Subcutaneous abdominal adipose tissue (tissue), 5 donors: ENCODE data around the gene PPARD.
A peak's percentile ranks its signal among the peaks of the same experiment; 100 is the strongest.

Source experiments
- H3K27ac ChIP-seq: one replicate; pipeline ENCODE4 v1.7.0; 2013; ENCODE audit warnings: low read depth, mild to moderate bottlenecking, inconsistent platforms, low read length, moderate library complexity
- H3K27me3 ChIP-seq, 5 donors: one replicate each; pipeline ENCODE4 v1.7.0; 2013; ENCODE audit warnings: low read length in 5 of 5, inconsistent platforms in 1 of 5; ENCODE audit not compliant: control insufficient read depth in 5 of 5, insufficient read depth in 4 of 5
- H3K36me3 ChIP-seq, 5 donors: one replicate each; pipeline ENCODE4 v1.7.0; 2013; ENCODE audit warnings: low read length in 5 of 5; ENCODE audit not compliant: control insufficient read depth in 5 of 5, insufficient read depth in 5 of 5
- H3K4me1 ChIP-seq, 5 donors: one replicate each; pipeline ENCODE4 v1.7.0; 2013; ENCODE audit warnings: low read length in 5 of 5, mild to moderate bottlenecking in 3 of 5, moderate library complexity in 1 of 5; ENCODE audit not compliant: control insufficient read depth in 5 of 5, insufficient read depth in 5 of 5
- H3K4me3 ChIP-seq, 5 donors: one replicate each; pipeline ENCODE4 v1.7.0; 2013; ENCODE audit warnings: low read length in 5 of 5, low read depth in 1 of 5
- H3K9ac ChIP-seq, 5 donors: one replicate each; pipeline ENCODE4 v1.7.0; 2013; ENCODE audit warnings: low read length in 5 of 5, mild to moderate bottlenecking in 4 of 5, moderate library complexity in 3 of 5
- H3K9me3 ChIP-seq, 5 donors: one replicate each; pipeline ENCODE4 v1.7.0; 2013; ENCODE audit warnings: low read length in 5 of 5; ENCODE audit not compliant: control insufficient read depth in 5 of 5
- donor health status: healthy.
- donor health status: healthy.
- donor health status: healthy.
- donor health status: healthy.
- donor health status: healthy.

The PPARD gene

DNA sequence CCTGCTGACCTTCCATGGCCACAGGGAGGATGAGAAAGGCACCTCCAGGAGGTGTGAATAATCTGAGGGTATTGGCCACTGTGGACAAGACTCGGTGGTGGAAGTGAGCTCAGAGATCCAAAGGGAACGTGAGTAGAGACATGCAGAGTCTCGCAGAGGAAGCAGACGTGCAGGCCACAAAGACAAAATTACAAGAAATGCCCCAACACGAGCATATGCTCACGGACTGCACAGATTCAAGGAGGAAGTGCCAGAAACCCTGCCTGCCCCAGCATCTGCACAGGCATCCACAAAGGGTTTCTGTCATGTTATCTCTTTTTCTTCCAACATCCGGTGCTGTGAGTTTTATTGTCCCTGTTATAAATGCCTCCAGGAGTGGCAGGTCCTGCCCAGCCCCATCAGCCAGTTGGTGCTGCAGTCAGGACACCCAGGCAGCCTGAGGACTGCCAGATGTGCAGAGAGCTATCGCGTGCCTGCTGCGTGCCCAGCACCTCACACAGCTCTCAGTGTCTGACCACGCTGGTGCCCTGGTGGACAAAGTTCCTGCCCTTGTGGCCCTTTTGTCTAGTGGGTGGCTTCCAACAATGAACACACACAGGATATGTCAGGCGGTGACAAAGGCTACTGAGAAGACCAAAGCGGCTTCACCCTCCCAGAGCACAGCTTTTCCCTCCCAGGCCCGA lies 75.8 kb downstream of the PPARD start:
- Histone ChIP-seq H3K27me3 (no peaks in the 10 kb centered on the region), H3K4me3 (no peak overlapping the region), H3K9ac (no peak overlapping the region), H3K27ac (no peak overlapping the region), H3K4me1 (peaks cover 0 to 29% (median 18%) of the 10 kb centered on the region in 5 donors), H3K9me3 (no peaks in the 10 kb centered on the region), H3K36me3 (peaks cover 3 to 48% (median 31%) of the 10 kb centered on the region in 5 donors)

DNA sequence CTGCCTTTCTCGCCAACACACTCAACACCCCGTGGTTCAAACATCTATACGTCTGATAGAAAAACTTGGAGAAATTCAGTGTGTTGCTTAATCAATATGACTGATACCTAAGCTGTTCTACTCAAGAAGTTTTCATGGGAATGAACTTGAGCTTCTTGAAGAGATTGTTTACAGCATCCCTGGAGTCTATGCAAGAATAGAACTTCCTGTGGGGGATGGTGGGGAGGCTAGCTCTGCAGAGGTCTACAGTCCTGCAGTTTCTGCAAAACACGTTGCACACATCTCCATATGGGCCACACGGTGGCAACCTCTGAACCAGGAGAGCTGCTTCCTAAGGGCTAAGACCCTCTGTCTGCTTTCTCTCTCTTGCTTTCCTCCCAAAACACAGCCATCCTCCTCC lies 77.1 kb downstream of the PPARD start:
- no peaks in the 10 kb centered on the region for H3K9me3 ChIP-seq
- no peaks in the 10 kb centered on the region for H3K27me3 ChIP-seq
- no peak overlapping the region for H3K27ac ChIP-seq
- H3K9ac ChIP-seq: no peak overlapping the region
- H3K4me1 ChIP-seq: peaks cover 0 to 29% (median 18%) of the 10 kb centered on the region in 5 donors
- H3K36me3 ChIP-seq: peaks cover 0 to 46% (median 33%) of the 10 kb centered on the region in 5 donors
- H3K4me3 ChIP-seq: no peak overlapping the region

DNA sequence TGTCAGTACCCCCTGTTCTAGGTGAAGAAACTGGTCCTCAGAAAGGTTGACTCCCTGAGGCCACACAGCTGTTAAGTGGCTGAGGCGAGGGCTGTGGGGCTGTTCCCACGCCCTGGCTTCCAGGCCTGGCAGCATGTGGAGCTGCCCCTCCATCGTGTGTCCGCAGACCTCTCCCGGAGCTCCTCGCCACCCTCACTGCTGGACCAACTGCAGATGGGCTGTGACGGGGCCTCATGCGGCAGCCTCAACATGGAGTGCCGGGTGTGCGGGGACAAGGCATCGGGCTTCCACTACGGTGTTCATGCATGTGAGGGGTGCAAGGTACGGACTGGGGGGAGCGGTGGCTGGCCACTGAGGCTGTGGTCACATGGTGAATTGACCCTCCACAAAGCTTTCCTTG lies 77.6 kb downstream of the PPARD start:
- H3K9me3 ChIP-seq: no peaks in the 10 kb centered on the region
- H3K36me3 ChIP-seq: peaks cover 0 to 45% (median 33%) of the 10 kb centered on the region in 5 donors
- H3K27me3 ChIP-seq: no peaks in the 10 kb centered on the region
- no peak overlapping the region for H3K27ac ChIP-seq
- peaks cover 0 to 27% (median 17%) of the 10 kb centered on the region in 5 donors for H3K4me1 ChIP-seq
- no peak overlapping the region for H3K9ac ChIP-seq
- no peak overlapping the region for H3K4me3 ChIP-seq

DNA sequence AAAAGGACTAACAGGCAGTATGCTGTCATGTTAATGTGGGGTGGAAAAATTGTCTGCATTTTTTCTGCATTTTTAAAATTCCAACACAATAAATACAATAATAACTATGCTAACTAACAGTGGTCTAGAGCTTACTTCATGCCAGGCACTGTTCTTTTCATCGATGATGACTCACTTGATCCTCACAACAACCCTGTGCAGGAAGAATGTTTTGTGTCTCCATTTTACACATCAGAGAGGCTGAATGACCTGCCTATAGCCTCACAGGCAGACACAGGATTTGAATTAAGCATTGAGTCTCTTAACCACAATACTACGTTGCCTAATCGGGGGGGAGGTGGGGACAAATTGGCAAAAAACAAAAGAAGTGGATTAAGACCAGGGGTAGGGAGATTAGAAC lies 82.9 kb downstream of the PPARD start:
- H3K36me3 ChIP-seq: peaks cover 0 to 55% (median 43%) of the 10 kb centered on the region in 5 donors
- no peak overlapping the region for H3K27ac ChIP-seq
- no peaks in the 10 kb centered on the region for H3K27me3 ChIP-seq
- peaks cover 0 to 17% (median 14%) of the 10 kb centered on the region in 5 donors for H3K4me1 ChIP-seq
- H3K9ac ChIP-seq: no peak overlapping the region
- H3K4me3 ChIP-seq: no peak overlapping the region
- peaks cover 0 to 16% (median 8%) of the 10 kb centered on the region in 5 donors for H3K9me3 ChIP-seq

DNA sequence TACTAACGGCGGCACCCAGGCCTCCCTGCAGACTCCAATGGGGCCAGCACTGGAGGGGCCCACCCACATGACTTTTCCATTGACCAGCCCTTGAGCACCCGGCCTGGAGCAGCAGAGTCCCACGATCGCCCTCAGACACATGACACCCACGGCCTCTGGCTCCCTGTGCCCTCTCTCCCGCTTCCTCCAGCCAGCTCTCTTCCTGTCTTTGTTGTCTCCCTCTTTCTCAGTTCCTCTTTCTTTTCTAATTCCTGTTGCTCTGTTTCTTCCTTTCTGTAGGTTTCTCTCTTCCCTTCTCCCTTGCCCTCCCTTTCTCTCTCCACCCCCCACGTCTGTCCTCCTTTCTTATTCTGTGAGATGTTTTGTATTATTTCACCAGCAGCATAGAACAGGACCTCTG lies 83.7 kb downstream of the PPARD start:
- no peaks in the 10 kb centered on the region for H3K27me3 ChIP-seq
- H3K9me3 ChIP-seq: peaks cover 0 to 16% (median 8%) of the 10 kb centered on the region in 5 donors
- peaks cover 0 to 17% (median 14%) of the 10 kb centered on the region in 5 donors for H3K4me1 ChIP-seq
- no peak overlapping the region for H3K27ac ChIP-seq
- H3K4me3 ChIP-seq: no peak overlapping the region
- peaks cover 0 to 53% (median 43%) of the 10 kb centered on the region in 5 donors for H3K36me3 ChIP-seq
- no peak overlapping the region for H3K9ac ChIP-seq

DNA sequence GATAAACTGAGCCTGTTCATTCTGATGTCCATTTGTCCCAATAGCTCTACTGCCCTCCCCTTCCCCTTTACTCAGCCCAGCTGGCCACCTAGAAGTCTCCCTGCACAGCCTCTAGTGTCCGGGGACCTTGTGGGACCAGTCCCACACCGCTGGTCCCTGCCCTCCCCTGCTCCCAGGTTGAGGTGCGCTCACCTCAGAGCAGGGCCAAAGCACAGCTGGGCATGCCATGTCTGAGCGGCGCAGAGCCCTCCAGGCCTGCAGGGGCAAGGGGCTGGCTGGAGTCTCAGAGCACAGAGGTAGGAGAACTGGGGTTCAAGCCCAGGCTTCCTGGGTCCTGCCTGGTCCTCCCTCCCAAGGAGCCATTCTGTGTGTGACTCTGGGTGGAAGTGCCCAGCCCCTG lies 85.1 kb downstream of the PPARD start:
- Histone ChIP-seq H3K4me3 (no peak overlapping the region), H3K27me3 (no peaks in the 10 kb centered on the region), H3K27ac (no peak overlapping the region), H3K4me1 (peaks cover 0 to 23% (median 18%) of the 10 kb centered on the region in 5 donors), H3K36me3 (peaks cover 0 to 42% (median 34%) of the 10 kb centered on the region in 5 donors), H3K9ac (no peak overlapping the region), H3K9me3 (peaks cover 0 to 16% (median 8%) of the 10 kb centered on the region in 5 donors)

DNA sequence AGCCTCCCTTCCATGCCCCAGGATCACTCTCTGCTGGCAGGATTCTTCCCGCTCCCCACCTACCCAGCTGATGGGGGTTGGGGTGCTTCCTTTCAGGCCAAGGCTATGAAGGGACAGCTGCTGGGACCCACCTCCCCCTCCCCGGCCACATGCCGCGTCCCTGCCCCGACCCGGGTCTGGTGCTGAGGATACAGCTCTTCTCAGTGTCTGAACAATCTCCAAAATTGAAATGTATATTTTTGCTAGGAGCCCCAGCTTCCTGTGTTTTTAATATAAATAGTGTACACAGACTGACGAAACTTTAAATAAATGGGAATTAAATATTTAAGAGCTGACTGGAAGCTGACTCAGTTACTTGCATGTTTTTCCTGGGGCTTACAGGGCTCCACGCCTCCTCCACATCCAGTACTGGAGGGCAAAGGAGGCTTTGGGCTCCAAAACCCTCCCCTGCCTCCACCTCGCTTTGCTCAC lies 85.5 kb downstream of the PPARD start:
- Histone ChIP-seq H3K36me3 (peaks cover 0 to 40% (median 32%) of the 10 kb centered on the region in 5 donors), H3K9me3 (peaks cover 0 to 16% (median 8%) of the 10 kb centered on the region in 5 donors), H3K27ac (no peak overlapping the region), H3K4me1 (peaks cover 0 to 25% (median 21%) of the 10 kb centered on the region in 5 donors), H3K9ac (no peak overlapping the region), H3K4me3 (no peak overlapping the region), H3K27me3 (no peaks in the 10 kb centered on the region)

DNA sequence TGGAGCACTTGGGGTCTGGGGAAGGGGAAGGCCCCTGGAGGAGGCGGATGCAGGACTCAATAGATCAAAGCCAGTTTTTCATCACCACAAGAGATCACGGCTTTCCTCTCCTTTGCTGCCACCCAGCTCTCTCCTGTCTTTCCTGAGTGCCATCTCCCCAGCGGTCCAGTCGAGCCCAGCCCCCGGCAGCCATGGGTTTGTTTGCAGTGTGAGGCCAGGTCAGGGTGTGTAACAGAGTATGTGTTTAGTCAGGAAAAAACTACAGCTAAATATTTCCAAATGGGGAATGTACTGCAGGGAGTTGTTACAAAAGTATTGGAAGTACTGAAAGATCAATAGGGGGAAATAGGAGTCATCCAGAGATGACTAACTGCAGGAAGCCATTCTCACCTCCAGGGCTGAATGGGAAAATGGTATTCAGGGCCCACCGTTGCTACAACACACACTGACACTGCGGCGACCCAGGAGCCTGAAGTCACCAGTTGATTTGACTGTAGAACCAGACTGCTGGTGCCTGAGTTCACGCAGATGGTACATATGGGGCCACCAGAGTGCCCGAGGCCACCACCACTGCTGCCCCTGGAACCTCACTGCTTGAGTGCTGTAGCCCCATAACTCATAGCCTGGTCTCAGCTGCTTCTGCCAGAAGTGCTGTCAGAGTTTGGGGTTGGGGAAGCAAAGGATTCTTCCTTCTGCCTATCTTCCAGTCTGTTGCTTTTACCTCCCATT lies 86.2 kb downstream of the PPARD start:
- H3K36me3 ChIP-seq: peaks cover 0 to 38% (median 32%) of the 10 kb centered on the region in 5 donors

DNA sequence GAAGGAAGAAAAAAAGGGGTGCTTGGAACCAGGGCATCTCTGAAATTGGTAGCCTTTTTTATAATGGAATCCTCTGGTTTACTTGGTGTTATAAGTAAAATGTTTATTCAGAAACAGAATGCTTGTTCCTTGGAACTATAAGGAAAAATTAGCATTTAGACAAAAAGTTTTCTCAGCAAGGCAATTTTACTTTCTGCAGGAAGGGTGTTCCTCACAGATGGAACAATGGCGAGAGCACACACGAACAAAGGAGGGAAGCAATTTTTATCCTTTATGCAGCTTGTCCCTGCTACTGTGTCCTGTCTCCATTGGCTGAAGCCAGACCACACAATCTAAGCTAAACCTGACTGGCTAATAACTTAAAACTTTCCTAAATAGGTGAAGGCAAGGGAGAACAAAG lies 87.1 kb downstream of the PPARD start:
- Histone ChIP-seq H3K27me3 (no peaks in the 10 kb centered on the region), H3K9ac (no peak overlapping the region)

More for the DNA sequence above, 86.2 kb downstream of the PPARD start:
- H3K4me3 ChIP-seq: peak overlapping the region in 1 of 5 donors; percentile 17
- H3K27me3 ChIP-seq: no peaks in the 10 kb centered on the region
- no peak overlapping the region for H3K27ac ChIP-seq
- peaks cover 0 to 16% (median 8%) of the 10 kb centered on the region in 5 donors for H3K9me3 ChIP-seq
- no peak overlapping the region for H3K9ac ChIP-seq
- peaks cover 0 to 25% (median 21%) of the 10 kb centered on the region in 5 donors for H3K4me1 ChIP-seq

DNA sequence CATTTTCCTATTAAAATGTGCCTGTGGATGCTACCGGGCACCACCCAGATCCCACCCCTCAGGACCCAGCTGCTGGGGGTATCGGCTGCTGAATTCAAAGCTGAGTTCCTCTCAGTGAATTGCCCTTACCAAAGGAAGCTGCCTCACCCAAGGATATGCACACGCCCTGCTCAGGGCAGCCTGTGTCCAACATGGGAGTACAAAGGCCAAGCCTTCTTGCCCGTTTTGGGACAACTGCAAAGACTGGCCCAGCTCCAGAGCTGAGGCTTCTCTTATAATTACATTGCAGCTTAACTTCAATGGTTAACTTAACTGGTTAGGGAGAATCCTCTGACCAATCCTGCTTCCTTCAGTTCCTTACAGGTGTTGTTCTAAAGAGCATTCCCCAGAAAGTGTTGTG lies 89.9 kb downstream of the PPARD start:
- Histone ChIP-seq H3K4me1 (peaks cover 5 to 30% (median 23%) of the 10 kb centered on the region in 5 donors), H3K27me3 (no peaks in the 10 kb centered on the region), H3K9me3 (peaks cover 0 to 16% (median 8%) of the 10 kb centered on the region in 5 donors), H3K36me3 (peaks cover 0 to 4% (median 1%) of the 10 kb centered on the region in 5 donors), H3K9ac (no peak overlapping the region), H3K4me3 (no peak overlapping the region), H3K27ac (no peak overlapping the region)

More for the DNA sequence above, 87.1 kb downstream of the PPARD start:
- Histone ChIP-seq H3K9me3 (peaks cover 0 to 16% (median 8%) of the 10 kb centered on the region in 5 donors), H3K36me3 (peaks cover 0 to 29% (median 23%) of the 10 kb centered on the region in 5 donors), H3K4me1 (peaks cover 0 to 27% (median 21%) of the 10 kb centered on the region in 5 donors), H3K27ac (no peak overlapping the region), H3K4me3 (no peak overlapping the region)
